Endothelial cell of umbilical vein (primary cell): ENCODE measurements around the gene VDR.

Source experiments
- CTCF ChIP-seq, 2 donors: IDR thresholded peaks; 1 replicate in 1 of 2; 2 replicates in 1 of 2; pipeline ENCODE4 v1.5.1; 2011; ENCODE audit warnings: low read length in 2 of 2, mild to moderate bottlenecking in 2 of 2, moderate library complexity in 2 of 2, control low read depth in 1 of 2, inconsistent platforms in 1 of 2, low read depth in 1 of 2; ENCODE audit not compliant: insufficient read depth in 1 of 2; ENCODE audit errors: extremely low read depth in 1 of 2
- EZH2 ChIP-seq: IDR thresholded peaks from 2 replicates; pipeline ENCODE4 v1.6.1; 2012; ENCODE audit warnings: borderline replicate concordance, low read depth, mild to moderate bottlenecking, moderate library complexity, low read length, inconsistent platforms; ENCODE audit not compliant: severe bottlenecking
- FOS ChIP-seq: IDR thresholded peaks from 2 replicates; pipeline ENCODE4 v1.6.1; 2011; ENCODE audit warnings: mild to moderate bottlenecking, low read length, moderate library complexity, borderline replicate concordance; ENCODE audit not compliant: insufficient read depth
- GATA2 ChIP-seq: IDR thresholded peaks from 2 replicates; pipeline ENCODE4 v1.7.0; 2011; ENCODE audit warnings: low read depth, mild to moderate bottlenecking, moderate library complexity, mixed read lengths, low read length; ENCODE audit not compliant: insufficient read length, insufficient read depth
- JUN ChIP-seq: IDR thresholded peaks from 2 replicates; pipeline ENCODE4 v1.6.1; 2011; ENCODE audit warnings: borderline replicate concordance, low read depth; ENCODE audit not compliant: insufficient read length, insufficient read depth
- MAX ChIP-seq: IDR thresholded peaks from 2 replicates; pipeline ENCODE4 v1.6.1; 2011; ENCODE audit not compliant: insufficient read depth, insufficient read length
- MYC ChIP-seq: IDR thresholded peaks from one replicate; pipeline ENCODE4 v1.6.1; 2011; ENCODE audit warnings: mild to moderate bottlenecking, low read depth, low read length
- POLR2A ChIP-seq: IDR thresholded peaks from 2 replicates; pipeline ENCODE4 v1.6.1; 2012; ENCODE audit warnings: low read depth, mild to moderate bottlenecking, control low read depth, low read length
- POLR2AphosphoS5 ChIP-seq: IDR thresholded peaks from 2 replicates; pipeline ENCODE4 v1.6.1; 2012; ENCODE audit warnings: low read depth, mild to moderate bottlenecking, control low read depth, low read length, moderate library complexity; ENCODE audit not compliant: insufficient read depth

- TF ChIP-seq CTCF (IDR thresholded peaks at IDR 0.05; ENCODE audit: extremely low read depth in 1 of 2, insufficient read depth in 1 of 2, low read depth in 1 of 2, low read length in 2 of 2) (no peak), POLR2AphosphoS5 (no peak), EZH2 (no peak), POLR2A (no peak), JUN (no peak), MYC (no peak), GATA2 (no peak), MAX (no peak), FOS (no peak)
Observed at GRCh38 chr12:47807338-47807737, 97.5 kb downstream of the VDR start.
